ENCODE data around the gene PDE9A.
"Not testable (repeated sequence)": the region's sequence is repeated elsewhere in the genome, so short reads cannot be mapped to it uniquely, and the experiment has no call there.

Gene PDE9A

DNA sequence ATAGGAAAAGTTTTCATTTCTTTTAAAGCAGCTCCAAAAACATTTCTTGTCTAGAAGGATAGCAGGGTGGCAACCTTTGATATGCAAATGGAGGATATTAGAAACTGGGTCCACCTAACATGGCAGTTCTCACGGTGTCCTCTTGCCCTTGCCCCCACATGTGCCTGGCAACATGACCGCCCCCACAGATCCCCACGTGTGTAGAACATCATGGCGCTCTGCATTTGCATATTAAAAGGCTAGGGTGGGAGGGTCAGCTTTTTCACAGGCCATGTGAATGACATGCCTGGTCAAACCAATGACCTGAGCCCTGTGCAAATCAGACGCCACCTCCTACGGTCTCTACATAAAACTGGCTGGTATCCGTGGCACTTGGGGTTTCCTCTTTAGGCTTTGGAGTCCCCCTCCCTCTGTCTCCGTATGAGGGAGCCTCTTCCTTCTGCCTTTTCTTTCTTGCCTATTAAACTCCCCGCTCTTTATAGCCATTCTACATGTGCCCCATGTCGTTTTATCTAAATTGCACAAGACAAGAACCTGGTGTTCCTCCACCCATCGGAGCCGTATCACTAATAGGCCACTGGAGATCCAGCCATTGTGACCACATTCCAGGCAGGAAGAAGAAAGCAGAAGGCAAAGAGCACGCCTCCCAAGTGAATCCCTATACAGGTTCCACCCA lies 154.7 kb downstream of the PDE9A start:
- no peak for DNase-seq

- DNase-seq: no peak
These were observed 155.8 kb downstream of the PDE9A start for GRCh38 chr21:42809171-42809570.

GRCh38 chr21:42809577-42810475 lies 156.4 kb downstream of the PDE9A start:
- no peak for DNase-seq

DNA sequence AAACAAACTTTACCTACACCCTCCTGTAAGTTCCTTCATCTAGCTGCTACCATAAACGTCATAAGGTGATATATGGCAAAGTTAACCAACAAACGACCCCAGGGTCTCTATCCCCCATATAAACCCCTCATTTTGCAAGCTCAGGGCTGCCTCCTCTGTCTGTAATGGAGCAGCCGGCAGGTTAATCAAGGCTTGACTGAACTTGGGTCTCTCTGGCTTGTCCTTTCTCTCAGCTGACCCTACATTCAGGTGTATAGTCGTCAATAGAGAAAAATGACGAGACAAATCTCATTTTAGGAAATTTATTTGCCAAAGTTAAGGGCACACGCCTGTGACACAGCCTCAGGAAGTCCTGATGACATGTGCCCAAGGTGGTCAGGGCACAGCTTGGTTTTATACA lies 158.5 kb downstream of the PDE9A start:
- DNase-seq: no peak

DNA sequence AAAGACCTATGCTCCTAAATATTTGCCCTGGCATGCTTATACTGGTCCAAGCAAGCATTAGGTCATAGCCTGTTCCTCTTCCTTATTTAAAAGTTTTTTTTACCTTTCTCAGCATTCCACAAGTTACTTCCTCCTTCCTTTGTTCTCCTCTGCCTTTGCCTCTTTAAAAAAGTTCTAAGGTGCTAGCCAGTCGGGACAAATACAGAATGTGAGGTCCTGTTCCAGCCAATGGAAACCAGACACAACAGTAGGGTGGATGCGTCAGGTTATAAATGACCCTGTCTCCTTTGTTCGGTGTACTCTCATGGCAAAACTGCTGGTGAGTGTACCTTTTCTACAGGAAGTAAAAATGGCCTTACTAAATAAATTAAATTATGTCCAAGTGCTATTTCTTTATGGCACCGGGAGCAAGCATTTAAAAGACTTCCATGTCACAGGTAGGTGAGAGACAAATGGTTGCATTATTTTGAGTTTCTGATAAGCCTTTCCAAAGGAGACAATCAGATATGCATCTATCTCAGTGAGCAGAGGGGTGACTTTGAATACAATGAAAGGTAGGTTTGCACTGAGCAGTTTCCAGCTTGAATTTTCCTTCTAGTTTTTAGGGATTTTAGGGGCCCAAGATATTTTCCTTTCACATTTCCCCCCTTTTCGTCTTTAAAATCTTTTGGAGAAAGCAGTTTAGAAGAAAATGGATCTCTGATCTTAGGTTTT lies 159.3 kb downstream of the PDE9A start:
- not testable (repeated sequence) for DNase-seq

GRCh38 chr21:42815217-42815616 lies 161.8 kb downstream of the PDE9A start:
- DNase-seq: no peak

DNA sequence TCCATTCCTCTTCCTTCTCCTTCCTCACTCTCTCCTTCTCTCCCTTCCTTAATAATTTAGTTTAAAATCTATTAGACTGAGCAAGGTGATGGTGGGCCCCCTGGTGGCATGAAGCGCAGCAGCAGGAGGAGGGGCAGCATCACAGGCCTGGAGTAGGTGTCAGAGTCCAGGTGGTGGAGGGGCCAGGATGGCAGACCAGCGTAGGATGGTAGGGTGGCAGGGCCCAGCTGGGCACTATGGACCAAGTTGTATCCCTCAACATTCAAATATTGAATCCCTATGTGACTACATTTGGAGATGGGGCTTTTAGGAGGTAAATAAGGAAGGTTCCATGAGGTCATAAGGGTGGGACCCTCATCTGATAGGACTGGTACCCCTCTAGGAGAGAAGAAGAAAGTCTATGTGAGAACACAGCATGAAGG lies 164.9 kb downstream of the PDE9A start:
- DNase-seq: peak in 5 of 14 donors; percentile 2 to 37 (median 14)

DNA sequence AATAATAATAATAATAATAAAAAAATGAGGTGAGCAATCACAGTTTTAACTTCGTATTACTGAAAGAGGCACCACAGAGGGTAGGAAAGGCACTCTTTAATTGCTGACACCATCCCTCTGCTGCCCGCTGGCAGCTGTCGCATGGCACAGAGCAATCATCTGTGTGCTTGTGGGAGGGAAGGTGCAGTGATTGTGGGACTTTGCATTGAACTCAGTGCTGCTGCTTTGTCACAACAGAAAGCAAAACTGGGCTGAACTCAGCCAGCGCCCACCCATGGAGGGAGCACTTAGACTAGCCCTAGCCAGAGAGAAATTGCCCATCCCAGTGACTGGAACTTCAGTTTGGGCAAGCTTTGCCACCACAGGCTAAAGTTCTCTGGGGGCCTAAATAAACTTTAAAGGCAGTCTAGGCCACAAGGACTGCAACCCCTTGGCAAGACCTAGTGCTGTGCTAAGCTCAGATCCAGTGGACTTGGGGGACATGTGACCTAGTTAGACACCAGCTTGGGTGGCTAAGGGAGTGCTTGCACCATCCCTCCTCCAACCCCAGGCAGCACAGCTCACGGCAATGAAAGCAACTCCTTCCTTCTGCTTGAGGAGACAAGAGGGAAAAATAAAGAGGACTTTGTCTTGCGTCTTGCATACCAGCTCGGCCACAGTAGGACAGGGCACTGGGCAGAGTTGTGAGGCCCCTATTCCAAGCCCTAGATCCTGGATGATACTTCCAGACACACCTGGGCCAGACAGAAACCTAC lies 166.6 kb downstream of the PDE9A start:
- DNase-seq: no peak

GRCh38 chr21:42820616-42821465 lies 167.4 kb downstream of the PDE9A start:
- no peak for DNase-seq

All from C1 segment of cervical spinal cord (tissue), 14 donors.